Kidney tubule cell (primary cell): Measurements from ENCODE around the gene RBMS3.
"Not testable (repeated sequence)": the region's sequence is repeated elsewhere in the genome, so short reads cannot be mapped to it uniquely, and the experiment has no call there.

ENCODE experiments used
- DNase-seq: peaks from one replicate; pipeline ENCODE4 v3.0.0-alpha.2; 2018; ENCODE audit warnings: low spot score

The RBMS3 gene

DNA sequence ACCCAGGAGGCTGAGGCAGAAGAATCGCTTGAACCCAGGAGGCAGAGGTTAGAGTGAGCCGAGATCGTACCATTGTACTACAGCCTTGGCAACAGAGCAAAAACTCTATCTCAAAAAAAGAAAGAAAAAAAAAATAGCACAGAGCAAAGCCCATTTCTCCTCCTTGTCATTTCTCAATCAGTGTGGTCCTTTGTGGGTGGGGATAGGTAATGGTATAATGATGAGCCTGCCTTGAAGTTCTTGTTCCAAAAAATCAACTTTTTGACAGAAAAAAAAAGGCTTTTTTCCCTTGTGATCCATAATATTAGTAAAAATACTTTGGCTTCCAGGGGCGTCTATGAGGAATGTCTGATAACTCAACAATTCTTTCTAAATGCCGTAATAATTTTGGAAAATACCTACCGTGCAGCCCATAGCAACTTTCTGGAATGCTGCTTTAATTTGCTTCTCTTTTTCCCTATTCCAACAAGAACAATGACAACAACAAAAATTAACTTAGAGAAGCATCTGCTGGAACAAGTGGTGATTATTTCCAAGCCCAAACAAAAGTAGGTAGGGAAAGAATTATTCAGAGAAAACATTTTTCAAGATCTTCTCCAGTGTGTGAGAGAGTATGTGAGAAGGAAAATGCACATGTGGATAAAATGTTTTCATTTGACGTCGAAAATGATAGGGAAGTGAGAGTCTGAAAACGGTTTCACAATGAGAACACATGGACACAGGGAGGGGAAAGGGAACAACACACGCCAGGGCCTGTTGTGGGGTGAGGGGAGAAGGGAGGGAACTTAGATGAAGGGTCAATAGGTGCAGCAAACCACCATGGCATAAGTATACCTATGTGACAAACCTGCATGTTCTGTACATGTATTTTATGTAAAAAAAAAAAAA lies 337.8 kb downstream of the RBMS3 start:
- DNase-seq, result no peak

DNA sequence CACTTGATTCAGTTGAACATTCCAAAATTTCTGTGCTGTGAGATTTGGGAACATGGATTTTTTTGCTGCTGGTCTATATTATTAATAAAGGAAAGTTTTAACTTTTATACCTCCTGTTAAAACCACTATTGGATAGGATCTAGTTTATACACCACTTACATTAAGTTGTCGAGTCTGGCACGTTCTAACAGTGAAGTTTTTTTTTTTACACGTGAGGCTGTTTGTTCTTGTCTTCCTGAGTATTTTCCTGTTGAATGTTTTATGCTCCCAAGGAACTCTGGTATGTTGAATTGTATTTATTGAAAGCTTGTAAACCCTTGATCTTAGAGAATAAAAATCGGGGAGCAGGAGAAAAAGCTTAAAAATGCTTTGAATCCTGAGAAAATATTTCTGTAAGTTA lies 338.8 kb downstream of the RBMS3 start:
- no peak for DNase-seq

GRCh38 chr3:29627136-29628117 lies 346.6 kb downstream of the RBMS3 start:
- no peak for DNase-seq

- no peak for DNase-seq
These were observed 347.9 kb downstream of the RBMS3 start for GRCh38 chr3:29628795-29629194.

- peak; percentile 20 for DNase-seq
These were observed 355.0 kb downstream of the RBMS3 start for GRCh38 chr3:29635888-29636287.

- DNase-seq, result no peak
These were observed 356.2 kb downstream of the RBMS3 start for GRCh38 chr3:29637068-29637467.

DNA sequence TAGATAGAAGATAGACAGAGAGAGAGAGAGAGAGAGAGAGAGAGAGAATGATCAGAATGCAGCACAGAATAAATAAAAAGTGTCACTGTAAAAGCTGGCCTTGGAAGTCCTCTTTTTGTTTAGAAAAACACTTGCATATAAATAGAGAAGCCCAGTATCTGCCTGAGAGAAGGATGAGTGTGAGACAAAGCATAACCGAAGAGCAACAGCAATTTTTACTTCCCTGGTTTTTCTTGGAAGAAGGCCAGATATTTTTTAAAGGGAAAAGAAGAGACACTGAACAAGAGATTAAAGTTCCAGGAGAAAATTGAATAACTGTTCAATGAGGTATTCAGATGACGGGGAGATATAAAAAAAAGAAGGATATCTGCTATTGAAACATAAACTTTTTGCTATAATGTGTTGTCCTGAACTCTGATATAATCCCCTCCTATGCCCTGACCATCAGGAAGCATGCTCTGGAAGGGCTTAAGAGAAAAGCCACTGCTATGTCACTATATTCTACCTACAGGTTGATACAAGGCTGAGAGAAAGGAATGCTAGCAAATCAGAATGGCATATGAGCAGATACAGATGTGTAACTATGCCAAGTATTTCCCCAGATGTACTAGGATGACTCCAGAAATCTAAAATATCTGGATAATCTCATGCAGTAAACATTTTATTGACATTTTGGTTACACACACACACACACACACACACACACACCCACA lies 358.9 kb downstream of the RBMS3 start:
- DNase-seq, result peak; percentile 14

DNA sequence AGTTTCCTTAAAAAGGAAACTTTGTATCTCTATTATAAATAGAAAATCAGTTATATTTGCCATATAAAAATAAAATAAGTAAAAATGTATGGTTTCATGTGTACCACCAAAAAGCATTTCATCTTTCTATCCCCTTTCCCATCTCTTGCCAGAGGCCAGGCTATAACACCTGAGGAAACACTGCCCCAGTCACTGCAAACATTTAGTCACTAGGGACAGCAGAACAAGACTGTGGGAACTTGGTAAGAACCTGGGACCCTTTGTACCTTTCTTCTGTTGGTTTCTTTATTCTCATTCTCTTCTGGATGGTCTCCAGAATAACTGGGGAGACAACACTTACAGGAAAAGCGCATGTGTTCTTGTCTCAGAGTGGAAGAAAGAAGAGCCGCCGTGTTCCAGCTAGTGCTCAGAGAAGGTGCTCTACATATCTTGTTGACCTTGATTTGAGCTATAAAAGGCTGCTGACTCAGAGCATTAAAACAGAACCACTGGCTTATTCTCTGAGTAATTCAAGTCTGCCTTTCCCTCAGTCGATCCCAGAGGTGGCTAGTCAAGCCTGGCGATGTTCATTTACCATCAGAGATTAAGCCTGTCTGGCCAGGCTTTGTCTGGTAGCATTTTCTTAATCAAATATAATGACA lies 361.6 kb downstream of the RBMS3 start:
- peak; percentile 82 for DNase-seq

DNA sequence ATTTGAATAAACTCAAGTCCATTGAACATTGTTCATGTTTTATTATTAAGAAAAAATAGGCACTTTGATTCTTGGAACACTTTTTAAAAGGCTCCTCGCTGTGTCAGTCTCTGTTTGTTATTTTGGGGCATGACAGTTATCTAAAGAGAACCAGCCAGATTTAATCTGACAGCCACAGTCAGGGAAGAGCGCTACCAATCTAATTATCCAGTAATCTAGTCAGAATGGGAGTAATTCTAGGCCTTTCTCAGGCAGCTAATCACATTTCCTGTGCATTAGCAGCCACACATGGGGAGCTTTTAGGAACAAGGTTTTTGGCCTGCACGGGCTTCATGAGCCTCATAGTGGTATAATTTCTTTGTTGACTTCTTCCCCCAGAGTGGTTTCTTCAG lies 362.2 kb downstream of the RBMS3 start:
- no peak for DNase-seq

- no peak for DNase-seq
These were observed 363.4 kb downstream of the RBMS3 start for GRCh38 chr3:29644261-29644660.

DNA sequence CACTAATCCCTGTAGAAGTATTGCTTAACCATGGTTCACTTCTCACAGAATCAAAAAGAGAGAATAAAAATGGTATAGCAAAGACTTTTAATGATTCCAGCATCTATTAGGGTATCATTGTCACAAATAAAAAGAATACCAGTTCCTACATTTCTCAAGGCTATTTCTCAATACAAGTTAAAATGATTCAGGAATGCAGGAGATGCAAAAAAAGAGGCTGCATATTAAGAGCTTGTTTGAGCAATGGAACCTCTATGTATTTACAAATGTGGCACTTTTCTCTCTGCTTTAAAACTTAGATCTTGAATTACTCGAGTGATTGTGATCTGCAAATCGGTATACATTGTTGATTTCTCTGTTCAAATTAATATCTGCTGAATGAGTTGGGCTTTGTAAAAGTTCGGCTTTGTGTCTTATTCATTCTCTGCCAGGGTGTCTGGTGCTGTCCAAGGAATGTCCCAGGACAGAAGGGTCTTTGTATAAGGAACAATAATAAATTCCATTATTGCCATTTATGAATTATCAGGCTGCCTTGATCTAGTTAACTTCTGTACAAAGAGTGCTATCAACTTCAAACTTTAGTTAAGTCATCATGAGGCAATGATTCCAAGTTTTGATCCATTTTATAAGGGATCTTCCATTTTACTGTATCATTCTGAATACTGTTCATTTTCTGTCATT lies 364.2 kb downstream of the RBMS3 start:
- DNase-seq, result no peak

DNA sequence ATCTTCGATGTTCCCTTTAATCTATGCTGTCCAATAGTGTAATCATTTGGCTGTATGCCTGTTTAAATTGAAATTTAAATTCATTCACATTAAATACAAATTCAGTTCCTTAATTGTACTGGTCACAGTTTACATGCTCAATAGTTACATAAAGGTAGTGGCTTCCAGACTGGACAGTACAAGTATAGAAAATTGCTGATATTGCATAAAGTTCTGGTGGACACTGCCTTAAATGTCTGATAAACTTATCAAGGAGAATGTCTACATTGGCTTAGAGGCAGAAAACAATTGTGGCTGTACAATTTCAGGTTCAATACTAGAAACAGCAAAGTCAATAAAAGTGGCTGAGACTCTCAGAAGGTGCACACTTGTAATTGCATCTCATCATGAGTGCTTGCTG lies 365.2 kb downstream of the RBMS3 start:
- DNase-seq, result no peak

- DNase-seq, result no peak
These were observed 369.1 kb downstream of the RBMS3 start for GRCh38 chr3:29649815-29650547.

- no peak for DNase-seq
These were observed 372.8 kb downstream of the RBMS3 start for GRCh38 chr3:29653680-29654079.

- no peak for DNase-seq
These were observed 374.3 kb downstream of the RBMS3 start for GRCh38 chr3:29655015-29655747.

DNA sequence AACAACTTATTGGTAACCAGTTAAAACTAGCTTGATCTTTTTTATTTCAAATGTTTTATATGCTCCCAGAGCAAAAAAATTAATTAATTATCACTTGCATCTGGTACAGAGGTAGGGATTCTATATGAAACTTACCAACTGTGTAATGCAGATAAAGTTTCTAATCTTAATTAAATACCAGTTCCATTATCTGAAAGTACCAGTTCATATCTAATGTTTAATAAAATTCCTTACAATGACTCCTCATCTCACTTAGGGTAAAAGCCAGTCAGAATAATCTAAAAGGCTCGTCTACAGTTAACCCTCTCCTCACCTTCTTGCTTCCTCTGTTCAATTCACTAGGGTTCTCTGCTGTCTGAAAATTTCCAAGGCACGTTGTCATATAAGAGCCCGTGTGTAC lies 384.8 kb downstream of the RBMS3 start:
- DNase-seq, result no peak

GRCh38 chr3:29668233-29668632 lies 387.4 kb downstream of the RBMS3 start:
- no peak for DNase-seq

DNA sequence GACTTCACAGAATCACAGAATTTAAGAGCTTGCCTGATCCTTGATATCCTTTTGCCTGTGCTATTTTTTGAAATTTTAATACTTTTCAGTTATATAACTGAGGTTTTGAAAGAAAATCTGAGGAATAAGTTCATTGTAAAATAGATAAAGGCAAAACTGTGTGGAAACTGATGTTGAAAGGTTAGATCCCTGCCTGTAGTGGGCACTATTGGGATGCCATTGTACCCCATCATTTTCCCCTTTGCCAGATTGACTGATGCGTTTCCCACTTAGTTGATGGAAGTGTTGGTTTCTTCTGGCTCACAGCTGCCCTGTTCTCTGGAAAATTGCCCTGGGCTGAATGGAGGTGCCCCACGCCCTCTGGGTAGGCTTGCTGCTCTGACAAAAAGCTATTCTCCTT lies 387.9 kb downstream of the RBMS3 start:
- DNase-seq, result no peak

GRCh38 chr3:29670476-29670875 lies 389.6 kb downstream of the RBMS3 start:
- not testable (repeated sequence) for DNase-seq

- no peak for DNase-seq
These were observed 396.6 kb downstream of the RBMS3 start for GRCh38 chr3:29677421-29677820.
